ENCODE data around the gene NOC2L. TPM values are rescaled to one million over a fixed set of nuclear protein-coding genes. Genes with fewer than 3 reads are reported as not detected.

The NOC2L gene
- total RNA-seq, 2 donors from 2014 or later: 29.5 to 38.8 TPM

DNA sequence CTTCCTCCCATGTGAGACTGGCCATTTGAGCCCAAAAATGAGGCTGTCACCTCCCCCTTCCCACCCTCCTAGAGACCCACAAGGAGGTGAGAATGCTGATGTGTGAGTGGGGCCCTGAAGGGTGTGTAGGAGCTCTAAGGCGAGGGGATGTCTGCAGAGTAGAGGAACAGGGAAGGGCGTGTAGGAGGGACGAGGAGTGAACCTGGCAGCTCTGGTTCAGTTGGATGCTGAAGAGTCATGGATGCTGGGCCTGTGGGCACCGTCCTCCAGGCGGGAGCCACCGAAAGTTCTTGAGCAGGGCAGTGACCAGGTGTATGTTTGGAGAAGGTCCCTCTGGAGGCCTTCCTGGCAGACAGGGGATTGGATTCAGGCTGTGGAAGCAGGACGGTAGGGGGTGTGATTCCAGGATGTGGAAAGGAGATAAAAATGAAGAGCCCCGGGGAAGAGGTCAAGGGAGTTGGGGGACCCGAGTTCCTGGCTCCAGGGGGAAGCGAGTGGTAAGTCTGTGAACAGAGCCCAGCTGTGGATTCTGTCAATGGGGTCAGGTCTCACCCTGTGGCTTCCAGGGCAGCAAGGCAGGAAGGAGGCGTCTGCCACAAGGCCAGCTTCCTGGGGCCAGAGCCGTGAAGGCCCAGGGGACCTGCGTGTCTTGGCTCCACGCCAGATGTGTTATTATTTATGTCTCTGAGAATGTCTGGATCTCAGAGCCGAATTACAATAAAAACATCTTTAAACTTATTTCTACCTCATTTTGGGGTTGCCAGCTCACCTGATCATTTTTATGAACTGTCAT is 27.5 kb downstream of the NOC2L start:
- no peaks in the 10 kb centered on the region for H3K9me3 ChIP-seq
- no peak for TF ChIP-seq CTCF (IDR thresholded peaks at IDR 0.05)
- no peak for DNase-seq (ENCODE audit: low spot score)
- H3K27me3 ChIP-seq: peaks cover 0 to 8% of the 10 kb centered on the region in 2 donors
- peaks cover 0 to 16% of the 10 kb centered on the region in 2 donors for H3K4me1 ChIP-seq
- H3K4me3 ChIP-seq: no peak overlapping the region
- H3K27ac ChIP-seq: no peak overlapping the region
- no peaks in the 10 kb centered on the region for H3K36me3 ChIP-seq

- no peaks in the 10 kb centered on the region for H3K9me3 ChIP-seq
- H3K27me3 ChIP-seq: peaks cover 0 to 8% of the 10 kb centered on the region in 2 donors
- no peak for DNase-seq (ENCODE audit: low spot score)
- H3K27ac ChIP-seq: no peak overlapping the region
- no peak overlapping the region for H3K4me3 ChIP-seq
- no peak for TF ChIP-seq CTCF (IDR thresholded peaks at IDR 0.05)
- no peaks in the 10 kb centered on the region for H3K36me3 ChIP-seq
- peaks cover 0 to 14% of the 10 kb centered on the region in 2 donors for H3K4me1 ChIP-seq
Observed at GRCh38 chr1:930633-931138, 28.4 kb downstream of the NOC2L start.

DNA sequence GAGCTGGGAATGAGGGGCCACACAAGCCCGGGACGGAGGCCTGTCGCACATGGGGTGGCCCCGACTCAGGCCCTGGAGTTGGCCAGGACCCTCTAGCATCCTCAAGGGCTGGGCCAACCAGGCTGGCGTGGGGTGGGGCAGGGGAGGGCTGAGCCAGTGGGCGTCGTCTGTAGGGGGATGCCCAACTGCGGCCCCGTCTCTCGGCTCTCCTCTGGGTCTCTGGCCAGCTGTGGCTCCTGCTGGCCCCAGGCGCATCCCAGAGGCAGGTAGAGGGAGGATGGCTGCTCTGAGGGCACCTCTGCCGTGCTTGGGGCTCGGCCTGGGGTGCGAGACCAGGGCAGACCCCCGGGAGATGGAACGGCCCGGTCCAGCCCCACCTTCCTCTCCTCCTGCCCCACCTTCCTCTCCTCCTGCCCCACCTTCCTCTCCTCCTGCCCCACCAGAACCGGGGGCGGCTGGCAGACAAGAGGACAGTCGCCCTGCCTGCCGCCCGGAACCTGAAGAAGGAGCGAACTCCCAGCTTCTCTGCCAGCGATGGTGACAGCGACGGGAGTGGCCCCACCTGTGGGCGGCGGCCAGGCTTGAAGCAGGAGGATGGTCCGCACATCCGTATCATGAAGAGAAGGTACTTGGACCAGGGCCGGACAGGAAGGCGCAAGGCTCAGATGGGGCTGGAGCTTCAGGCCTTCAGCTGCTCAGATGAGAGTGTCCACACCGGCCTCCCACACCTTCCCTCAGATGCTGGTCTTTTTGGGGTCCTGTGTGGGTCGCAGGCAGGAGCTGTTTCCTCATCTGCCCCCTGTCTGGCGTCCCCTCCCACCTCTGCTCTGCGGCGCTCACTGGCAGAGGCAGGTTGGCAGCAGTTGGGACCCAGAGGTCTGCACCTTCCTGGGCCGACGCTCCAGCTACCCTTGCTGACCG is 29.1 kb downstream of the NOC2L start:
- peaks cover 0 to 13% of the 10 kb centered on the region in 2 donors for H3K4me1 ChIP-seq
- H3K27ac ChIP-seq: no peak overlapping the region
- no peaks in the 10 kb centered on the region for H3K36me3 ChIP-seq
- H3K27me3 ChIP-seq: peaks cover 0 to 1% of the 10 kb centered on the region in 2 donors
- no peaks in the 10 kb centered on the region for H3K9me3 ChIP-seq
- DNase-seq (ENCODE audit: low spot score): no peak
- no peak overlapping the region for H3K4me3 ChIP-seq
- TF ChIP-seq CTCF (IDR thresholded peaks at IDR 0.05): no peak

DNA sequence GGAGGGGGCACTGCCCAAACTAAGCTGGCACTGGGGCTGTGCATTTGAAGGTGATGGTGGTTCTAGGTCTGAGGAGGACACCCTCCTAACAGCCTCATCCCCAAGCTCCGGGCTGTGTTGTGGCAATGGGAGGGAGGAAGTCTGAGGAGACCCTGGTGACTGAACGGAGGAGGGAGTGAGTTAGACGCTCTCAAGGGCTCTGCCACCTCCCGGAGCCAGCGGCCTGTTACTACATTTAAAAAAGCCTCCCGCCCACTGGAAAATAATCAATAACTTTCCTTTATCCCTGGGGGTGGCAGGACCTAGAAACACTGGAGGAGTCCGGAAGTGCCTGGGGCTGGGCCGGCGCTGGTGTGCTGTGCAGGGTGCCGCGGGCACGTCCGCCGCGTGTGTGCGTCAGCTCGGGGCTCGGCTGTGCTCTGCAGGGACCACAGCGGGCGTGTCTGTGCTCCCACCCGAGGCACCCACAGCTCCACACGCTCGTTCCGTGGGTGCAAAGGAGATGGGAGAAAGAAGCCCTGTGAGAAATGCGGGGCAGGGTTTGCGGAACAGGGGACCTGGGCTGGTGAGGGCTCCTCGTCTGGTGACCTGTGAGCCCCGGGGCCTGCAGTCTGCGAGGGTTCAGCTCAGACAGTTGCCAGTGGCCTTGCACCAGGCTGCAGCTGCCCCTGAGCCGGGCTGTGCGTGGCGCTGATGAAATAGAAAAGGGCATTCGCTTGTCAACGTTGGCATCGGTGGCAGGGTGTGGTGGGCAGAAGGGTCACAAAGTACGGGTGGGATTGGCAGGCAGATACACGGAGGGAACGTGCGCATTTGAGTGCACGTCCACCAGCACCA is 30.0 kb downstream of the NOC2L start:
- Histone ChIP-seq H3K9me3 (no peaks in the 10 kb centered on the region), H3K36me3 (no peaks in the 10 kb centered on the region), H3K27ac (no peak overlapping the region), H3K4me1 (peaks cover 0 to 21% of the 10 kb centered on the region in 2 donors), H3K4me3 (no peak overlapping the region), H3K27me3 (no peaks in the 10 kb centered on the region)
- TF ChIP-seq CTCF (IDR thresholded peaks at IDR 0.05): no peak
- DNase-seq (ENCODE audit: low spot score): no peak

DNA sequence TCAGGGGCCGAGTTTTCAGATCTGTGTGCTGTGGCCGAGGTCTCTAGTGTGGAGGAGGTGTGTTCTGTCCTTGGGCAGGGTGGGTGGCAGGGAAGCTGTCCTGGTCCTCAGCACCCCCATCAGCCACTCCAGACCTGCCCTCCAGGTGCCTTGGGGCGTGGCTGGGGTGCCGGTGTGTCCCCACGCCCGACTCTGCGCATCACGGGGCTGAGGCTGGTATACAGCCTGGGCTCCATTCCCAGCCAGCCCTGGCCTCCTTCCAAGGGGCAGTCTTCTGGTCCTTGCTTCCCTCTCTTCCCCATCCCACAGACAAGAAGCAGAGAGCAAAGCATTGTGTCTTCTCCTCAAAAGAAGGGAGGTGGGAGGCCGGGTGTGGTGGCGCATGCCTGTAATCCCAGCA is 31.3 kb downstream of the NOC2L start:
- no peak overlapping the region for H3K27ac ChIP-seq
- H3K4me1 ChIP-seq: peaks cover 0 to 28% of the 10 kb centered on the region in 2 donors
- TF ChIP-seq CTCF (IDR thresholded peaks at IDR 0.05): no peak
- H3K9me3 ChIP-seq: no peaks in the 10 kb centered on the region
- DNase-seq (ENCODE audit: low spot score): no peak
- H3K4me3 ChIP-seq: no peak overlapping the region
- H3K36me3 ChIP-seq: no peaks in the 10 kb centered on the region
- H3K27me3 ChIP-seq: no peaks in the 10 kb centered on the region

Data from right atrium auricular region (tissue), 2 donors.